ENCODE results near the gene SLCO1B3.

- TF ChIP-seq CTCF (IDR thresholded peaks at IDR 0.05) (peak in 1 of 6 experiments; percentile 34), POLR2A (IDR thresholded peaks at IDR 0.05) (no peak)
Measured at GRCh38 chr12:20946732-20947131, 136.2 kb downstream of the SLCO1B3 start.

Data from thyroid gland (tissue), 4 donors.